HG02885 (cell line): ENCODE measurements around the gene DSG4.

Source experiments
- ATAC-seq: cut with Tn5 transposase; IDR thresholded peaks from one replicate; pipeline ENCODE4 v1.9.1; 2021; ENCODE audit warnings: mild to moderate bottlenecking; ENCODE audit not compliant: unreplicated experiment, poor library complexity

DSG4 gene

DNA sequence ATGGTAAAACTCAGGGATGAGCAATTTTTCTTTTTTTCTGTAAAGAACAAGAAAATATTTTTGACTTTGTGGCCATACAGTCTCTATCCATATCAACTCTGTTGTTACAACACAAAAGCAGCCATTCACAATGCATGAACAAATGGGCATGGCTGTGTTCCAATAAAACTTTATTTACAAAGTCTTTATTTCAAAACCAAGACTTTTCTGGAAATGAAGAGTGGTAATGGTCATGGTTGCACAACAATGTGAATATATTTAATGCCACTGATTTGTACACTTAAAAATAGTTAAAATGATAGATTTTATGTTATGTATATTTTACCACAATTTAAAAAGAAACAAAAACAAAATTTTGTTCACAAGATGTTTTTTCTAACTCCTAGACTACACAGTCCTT lies 69.3 kb downstream of the DSG4 start:
- ATAC-seq, result no peak

DNA sequence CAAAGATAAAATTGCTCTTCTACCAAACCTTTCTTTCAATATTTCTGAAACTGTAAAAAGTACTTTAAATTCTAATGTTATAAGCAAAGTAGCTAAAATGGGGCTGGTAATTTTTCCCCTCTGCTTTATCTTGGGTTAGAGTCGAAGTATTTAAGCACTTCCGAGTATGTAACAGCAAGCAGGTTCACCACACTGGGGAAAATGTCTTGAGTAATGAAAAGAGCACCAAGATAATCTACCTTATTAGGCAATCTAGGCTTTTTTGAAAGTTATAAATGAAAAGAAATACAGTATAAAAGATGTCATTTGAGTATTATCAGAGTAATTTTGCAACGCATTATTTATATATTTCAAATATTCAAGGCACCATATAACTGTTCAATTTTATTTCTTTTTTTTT lies 70.3 kb downstream of the DSG4 start:
- ATAC-seq, result no peak

DNA sequence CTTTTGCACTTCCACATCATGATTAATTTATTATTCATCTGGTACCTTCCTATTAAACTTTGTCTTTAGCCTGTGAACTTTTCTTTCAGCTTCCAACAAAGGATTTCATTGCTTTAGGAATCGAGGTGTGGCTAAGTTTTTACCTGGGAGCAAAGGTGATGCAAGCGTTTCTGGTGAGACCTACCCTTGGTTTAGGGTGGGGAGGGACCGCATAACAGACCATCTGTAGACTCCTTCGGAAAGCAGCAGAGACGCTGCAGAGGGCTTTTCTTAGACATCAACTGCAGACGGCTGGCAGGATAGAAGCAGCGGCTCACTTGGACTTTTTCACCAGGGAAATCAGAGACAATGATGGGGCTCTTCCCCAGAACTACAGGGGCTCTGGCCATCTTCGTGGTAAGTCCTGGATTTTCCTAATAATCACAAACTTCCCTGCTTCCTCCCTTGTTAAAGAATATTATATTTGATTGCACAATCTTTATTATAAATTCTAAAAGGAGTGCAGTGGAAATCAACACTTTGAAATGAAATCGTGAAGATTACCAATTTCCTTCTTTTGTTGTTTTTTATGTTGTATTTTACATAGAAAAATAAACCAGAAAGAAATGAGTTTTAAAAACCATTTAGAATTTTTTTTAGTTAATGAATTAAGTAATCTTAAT lies 71.1 kb downstream of the DSG4 start, which contains the start of gene DSG3:
Gene DSG3 (plus strand): TSS at position 212 of the 662 bp plus-strand sequence. CDS start 137 bp downstream, at position 349.
- no peak for ATAC-seq

DNA sequence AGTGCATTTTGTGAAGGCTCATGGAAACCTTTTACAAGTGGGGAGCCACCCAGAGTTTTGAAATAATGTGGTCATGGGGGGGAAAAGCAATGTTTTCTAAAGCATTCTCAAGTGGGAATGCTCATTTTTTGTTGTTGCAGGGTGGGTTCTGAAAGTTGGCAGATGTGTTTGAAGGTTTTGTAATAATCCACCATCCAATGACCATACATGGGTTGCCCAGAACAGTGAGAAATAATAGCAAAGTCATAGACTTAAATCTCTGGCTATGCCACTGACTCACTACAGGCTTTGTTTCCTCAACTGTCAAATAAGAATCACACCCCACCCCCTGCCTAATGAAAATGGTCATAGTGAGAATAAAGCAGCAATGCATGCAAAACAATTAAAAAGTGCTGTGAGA lies 73.8 kb downstream of the DSG4 start:
- no peak for ATAC-seq

DNA sequence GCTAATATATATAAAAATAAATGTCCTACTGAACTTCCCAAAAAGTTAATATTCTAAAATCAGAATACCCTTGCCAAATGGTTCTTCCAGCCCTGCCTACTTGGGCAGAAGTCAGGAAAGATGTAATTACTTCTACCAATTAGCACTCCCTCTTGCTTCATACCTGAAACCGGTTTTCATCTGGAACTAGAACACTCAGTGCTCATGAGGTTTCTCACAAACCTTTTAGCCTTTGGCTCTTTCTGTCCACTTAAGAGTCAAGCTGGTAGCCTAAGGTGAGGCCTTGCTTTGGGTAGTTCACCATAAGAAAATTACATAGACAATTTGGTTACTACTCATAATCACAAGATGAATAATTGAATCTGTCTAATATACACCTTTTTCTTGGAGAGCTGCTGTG lies 75.0 kb downstream of the DSG4 start:
- ATAC-seq, result no peak

DNA sequence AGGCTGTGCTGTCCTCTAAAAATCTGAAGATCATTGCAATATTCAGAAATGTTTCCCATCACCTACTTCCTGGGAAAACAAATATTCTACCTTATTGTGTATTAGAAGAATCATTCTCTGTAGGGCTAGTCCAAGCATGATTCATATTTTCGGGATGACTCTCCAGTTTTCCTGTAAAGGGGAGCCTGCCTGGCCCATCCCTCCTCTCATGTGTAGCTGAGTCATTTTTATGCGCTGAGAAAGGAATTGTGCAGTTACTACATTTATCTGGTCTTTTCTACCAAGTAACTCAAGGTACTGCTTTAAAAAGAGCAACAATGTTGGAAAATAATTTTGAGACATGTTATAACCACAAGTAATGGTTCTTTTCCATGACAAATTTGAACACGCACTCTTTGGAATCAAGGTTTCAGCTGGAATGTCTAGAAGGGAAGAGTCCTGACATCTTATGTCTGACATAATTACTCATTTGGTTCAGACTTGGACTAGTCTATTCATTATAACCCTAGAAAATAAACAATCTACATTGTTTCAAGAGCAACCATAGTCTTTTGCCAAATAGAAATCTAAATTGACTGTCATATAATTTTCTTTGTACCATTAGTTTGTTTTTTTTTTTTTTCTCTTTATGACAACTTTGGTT lies 77.6 kb downstream of the DSG4 start:
- no peak for ATAC-seq
